Activated naive CD4-positive, alpha-beta T cell treated with anti-CD3 and anti-CD28 coated beads, Interleukin-2, amount 50 U/mL, for 72 hours (primary cell): Measurements from ENCODE around the gene VSIG8. TPM values are rescaled to one million over a fixed set of nuclear protein-coding genes. Genes with fewer than 3 reads are reported as not detected.

Experiments used
- ATAC-seq, 2 donors: fragments of 150-1000 bp; cut with Tn5 transposase; 2 replicates each; pipeline ENCODE4 v1.10.0; 2021; ENCODE audit warnings: mild to moderate bottlenecking in 2 of 2, moderate library complexity in 2 of 2
- DNase-seq, 2 donors: peaks; one replicate each; pipeline ENCODE4 v3.0.0; 2021 to 2022; ENCODE audit warnings: low spot score in 2 of 2
- H3K27ac Mint-ChIP-seq, 2 donors: one replicate each; pipeline ENCODE4 v1.8.0; 2022; ENCODE audit warnings: mild to moderate bottlenecking in 2 of 2, mixed read lengths in 2 of 2
- H3K36me3 Mint-ChIP-seq, 2 donors: one replicate each; pipeline ENCODE4 v1.8.0; 2022; ENCODE audit warnings: mixed read lengths in 2 of 2
- H3K9me3 Mint-ChIP-seq, 2 donors: one replicate each; pipeline ENCODE4 v1.8.0; 2022; ENCODE audit warnings: mixed read lengths in 2 of 2
- total RNA-seq, 2 donors: library from RNA; stranded (reverse); gene quantifications; one replicate each; pipeline ENCODE4 v1.2.3, GENCODE V29; 2022

VSIG8 gene
- total RNA-seq, 2 donors from 2014 or later, result 0.18 TPM; not detected in 1

- no peak overlapping the region for H3K27ac Mint-ChIP-seq
- ATAC-seq (no peak), DNase-seq (no peak)
- H3K9me3 Mint-ChIP-seq, result no peaks in the 10 kb centered on the region
- no peaks in the 10 kb centered on the region for H3K36me3 Mint-ChIP-seq
These were observed 12.7 kb downstream of the VSIG8 start for GRCh38 chr1:159849626-159850366.

GRCh38 chr1:159848326-159848725, 14.1 kb downstream of the VSIG8 start:
- Mint-ChIP-seq H3K36me3 (no peaks in the 10 kb centered on the region), H3K27ac (no peak overlapping the region), H3K9me3 (no peaks in the 10 kb centered on the region)
- no peak for DNase-seq
- no peak for ATAC-seq

- Mint-ChIP-seq H3K36me3 (no peaks in the 10 kb centered on the region), H3K27ac (no peak overlapping the region), H3K9me3 (no peaks in the 10 kb centered on the region)
- DNase-seq (no peak), ATAC-seq (no peak)
These were observed 15.2 kb downstream of the VSIG8 start for GRCh38 chr1:159847231-159847630.

- DNase-seq (no peak), ATAC-seq (no peak)
- H3K27ac Mint-ChIP-seq, result peak overlapping the region in 1 of 2 donors; percentile 71
- no peaks in the 10 kb centered on the region for H3K36me3 Mint-ChIP-seq
- H3K9me3 Mint-ChIP-seq, result no peaks in the 10 kb centered on the region
These were observed 16.5 kb downstream of the VSIG8 start for GRCh38 chr1:159845751-159846629.

GRCh38 chr1:159843459-159843858, 19.0 kb downstream of the VSIG8 start:
- no peak for DNase-seq
- Mint-ChIP-seq H3K9me3 (no peaks in the 10 kb centered on the region), H3K36me3 (no peaks in the 10 kb centered on the region), H3K27ac (peak overlapping the region in 1 of 2 donors; percentile 13)
- ATAC-seq, result no peak

- Mint-ChIP-seq H3K27ac (peak overlapping the region in 1 of 2 donors; percentile 15), H3K36me3 (no peaks in the 10 kb centered on the region), H3K9me3 (no peaks in the 10 kb centered on the region)
- ATAC-seq (no peak), DNase-seq (no peak)
These were observed 20.7 kb downstream of the VSIG8 start for GRCh38 chr1:159841749-159842148.

- Mint-ChIP-seq H3K27ac (peak overlapping the region in 1 of 2 donors; percentile 57), H3K36me3 (no peaks in the 10 kb centered on the region), H3K9me3 (no peaks in the 10 kb centered on the region)
- ATAC-seq (peak; percentile 45 to 70), DNase-seq (no peak)
These were observed 23.2 kb downstream of the VSIG8 start for GRCh38 chr1:159839116-159839849.

GRCh38 chr1:159838715-159839114, 23.7 kb downstream of the VSIG8 start:
- no peaks in the 10 kb centered on the region for H3K9me3 Mint-ChIP-seq
- no peak for DNase-seq
- no peak overlapping the region for H3K27ac Mint-ChIP-seq
- peak; percentile 53 to 70 for ATAC-seq
- H3K36me3 Mint-ChIP-seq, result no peaks in the 10 kb centered on the region

GRCh38 chr1:159835862-159836525, 26.5 kb downstream of the VSIG8 start:
- Mint-ChIP-seq H3K9me3 (no peaks in the 10 kb centered on the region), H3K36me3 (no peaks in the 10 kb centered on the region), H3K27ac (no peak overlapping the region)
- DNase-seq, result no peak
- no peak for ATAC-seq

- Mint-ChIP-seq H3K36me3 (no peaks in the 10 kb centered on the region), H3K9me3 (no peaks in the 10 kb centered on the region), H3K27ac (no peak overlapping the region)
- DNase-seq, result no peak
- ATAC-seq, result no peak
These were observed 27.1 kb downstream of the VSIG8 start for GRCh38 chr1:159835356-159835755.

- ATAC-seq, result no peak
- H3K9me3 Mint-ChIP-seq, result no peaks in the 10 kb centered on the region
- no peak overlapping the region for H3K27ac Mint-ChIP-seq
- no peaks in the 10 kb centered on the region for H3K36me3 Mint-ChIP-seq
- no peak for DNase-seq
These were observed 30.1 kb downstream of the VSIG8 start for GRCh38 chr1:159832309-159832708.

GRCh38 chr1:159831412-159832141, 30.9 kb downstream of the VSIG8 start:
- peaks cover 0 to 6% of the 10 kb centered on the region in 2 donors for H3K36me3 Mint-ChIP-seq
- no peaks in the 10 kb centered on the region for H3K9me3 Mint-ChIP-seq
- no peak overlapping the region for H3K27ac Mint-ChIP-seq
- no peak for ATAC-seq
- DNase-seq, result no peak

- Mint-ChIP-seq H3K9me3 (peaks cover 0 to 5% of the 10 kb centered on the region in 2 donors), H3K27ac (no peak overlapping the region), H3K36me3 (peaks cover 0 to 15% of the 10 kb centered on the region in 2 donors)
- ATAC-seq (peak in 1 of 2 donors; percentile 22), DNase-seq (no peak)
These were observed 31.7 kb downstream of the VSIG8 start for GRCh38 chr1:159830722-159831121.

GRCh38 chr1:159829822-159830465, 32.5 kb downstream of the VSIG8 start:
- no peak for ATAC-seq
- peaks cover 0 to 5% of the 10 kb centered on the region in 2 donors for H3K9me3 Mint-ChIP-seq
- peaks cover 0 to 16% of the 10 kb centered on the region in 2 donors for H3K36me3 Mint-ChIP-seq
- peak overlapping the region in 1 of 2 donors; percentile 29 for H3K27ac Mint-ChIP-seq
- DNase-seq, result no peak

- Mint-ChIP-seq H3K27ac (peak overlapping the region in 1 of 2 donors; percentile 23), H3K9me3 (peaks cover 0 to 5% of the 10 kb centered on the region in 2 donors), H3K36me3 (peaks cover 0 to 16% of the 10 kb centered on the region in 2 donors)
- no peak for ATAC-seq
- DNase-seq, result no peak
These were observed 33.2 kb downstream of the VSIG8 start for GRCh38 chr1:159829273-159829634.
